Caki2 (cell line): ENCODE results near the gene AEBP2. TPM values are rescaled to one million over a fixed set of nuclear protein-coding genes. Genes with fewer than 3 reads are reported as not detected.
"Not testable (repeated sequence)": the region's sequence is repeated elsewhere in the genome, so short reads cannot be mapped to it uniquely, and the experiment has no call there.

Experiments
- DNase-seq: peaks from one replicate; pipeline ENCODE4 v3.0.0-alpha.2; 2015; ENCODE audit warnings: low read depth
- in situ Hi-C: cut with HindIII; loops from 2 replicates; pipeline ENCODE4 v1.10.0; 2016; ENCODE audit warnings: low sequenced_read_pairs, low pct_unique_long_range_greater_than_20kb, mixed read lengths
- total RNA-seq: library from RNA; depleted of rRNA; stranded (reverse); fragments of >200 nt; shearing (Covaris generic); gene quantifications from 2 replicates; pipeline ENCODE4 v1.2.3, GENCODE V29; 2014; ENCODE audit warnings: low replicate concordance

The AEBP2 gene
- total RNA-seq, 1 experiment from 2014 or later = 10.0 TPM

GRCh38 chr12:19443585-19443984 is 4.3 kb downstream of the AEBP2 start:
- in situ Hi-C loops = no loop called here
- DNase-seq = no peak

GRCh38 chr12:19444097-19444496 is 4.8 kb downstream of the AEBP2 start:
- no peak for DNase-seq
- in situ Hi-C loops = no loop called here

GRCh38 chr12:19447386-19447785 is 8.1 kb downstream of the AEBP2 start:
- no peak for DNase-seq
- in situ Hi-C loops = no loop called here

- DNase-seq = no peak
- in situ Hi-C loops = no loop called here
Observed at GRCh38 chr12:19449814-19450213, 10.5 kb downstream of the AEBP2 start.

- in situ Hi-C loops = no loop called here
- no peak for DNase-seq
Observed at GRCh38 chr12:19450362-19450761, 11.1 kb downstream of the AEBP2 start.

DNA sequence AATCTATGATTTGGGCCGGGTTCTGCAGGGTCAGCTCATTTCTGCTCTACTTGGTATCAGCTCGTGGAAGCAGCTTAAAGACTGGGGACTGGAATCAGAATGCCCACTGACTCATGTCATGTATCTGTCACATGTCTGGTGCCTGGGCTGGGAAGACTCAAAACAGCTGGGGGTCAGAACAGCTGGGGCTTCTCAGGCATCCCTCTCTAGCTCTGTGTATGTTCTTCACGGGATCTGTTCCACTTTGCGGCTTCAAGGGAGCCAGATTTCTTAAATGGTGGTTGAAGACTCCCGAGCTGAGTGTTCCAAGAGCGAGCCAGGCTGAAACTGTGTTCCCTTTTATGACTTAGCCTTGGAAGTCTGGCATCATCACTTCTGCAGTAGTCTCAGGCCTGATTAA is 11.9 kb downstream of the AEBP2 start:
- DNase-seq = no peak
- in situ Hi-C loops = no loop called here

DNA sequence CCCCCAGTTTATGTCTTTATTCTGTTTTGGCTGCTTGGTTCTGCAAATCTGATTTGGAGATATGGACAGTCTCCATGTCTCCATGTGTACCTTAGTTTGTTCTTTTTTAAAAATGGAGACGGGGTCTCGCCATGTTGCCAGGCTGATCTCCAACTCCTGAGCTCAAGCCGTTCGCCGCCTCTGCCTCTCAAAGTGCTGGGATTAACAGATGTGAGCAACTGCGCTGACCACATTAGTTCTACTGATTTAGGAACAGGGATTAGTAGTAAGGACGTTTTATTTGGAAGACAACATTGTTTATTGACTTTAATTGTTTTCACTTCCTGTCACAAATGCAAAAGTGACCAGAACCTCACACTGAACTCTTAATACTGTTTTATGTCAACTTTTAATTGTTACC is 14.7 kb downstream of the AEBP2 start:
- no peak for DNase-seq
- in situ Hi-C loops = no loop called here

DNA sequence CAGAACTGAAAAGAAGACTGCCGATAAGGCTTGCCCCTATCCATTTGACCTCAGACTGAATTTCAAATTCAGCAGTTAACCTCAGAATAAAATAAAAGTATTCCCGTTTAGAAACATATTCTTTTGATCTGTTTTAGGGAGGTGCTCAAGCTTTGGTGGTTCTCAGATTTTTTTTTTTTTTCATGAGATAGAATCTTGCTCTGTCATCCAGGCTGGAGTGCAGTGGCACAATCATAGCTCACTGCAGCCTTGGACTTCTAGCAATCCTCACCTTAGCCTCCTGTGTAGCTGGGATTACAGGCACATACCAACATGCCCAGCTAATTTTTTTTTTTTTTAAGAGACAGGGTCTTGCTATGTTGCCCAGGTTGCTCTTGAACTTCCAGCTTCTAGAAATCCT is 15.5 kb downstream of the AEBP2 start:
- DNase-seq = no peak
- in situ Hi-C loops = no loop called here

DNA sequence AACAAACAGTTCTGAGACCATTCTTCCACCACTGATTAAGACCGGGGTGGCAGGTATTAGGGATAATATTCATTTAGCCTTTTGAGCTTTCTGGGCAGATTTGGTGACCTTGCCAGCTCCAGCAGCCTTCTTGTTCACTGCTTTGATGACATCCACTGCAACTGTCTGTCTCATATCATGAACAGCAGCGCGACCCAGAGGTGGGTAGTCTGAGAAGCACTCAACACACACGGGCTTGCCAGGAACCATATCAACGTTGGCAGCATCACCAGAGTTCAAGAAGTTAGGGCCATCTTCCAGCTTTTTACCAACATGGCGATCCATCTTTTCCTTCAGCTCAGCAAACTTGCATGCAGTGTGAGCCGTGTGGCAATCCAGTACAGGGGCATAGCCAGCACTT is 16.9 kb downstream of the AEBP2 start:
- no peak for DNase-seq
- in situ Hi-C loops = no loop called here

DNA sequence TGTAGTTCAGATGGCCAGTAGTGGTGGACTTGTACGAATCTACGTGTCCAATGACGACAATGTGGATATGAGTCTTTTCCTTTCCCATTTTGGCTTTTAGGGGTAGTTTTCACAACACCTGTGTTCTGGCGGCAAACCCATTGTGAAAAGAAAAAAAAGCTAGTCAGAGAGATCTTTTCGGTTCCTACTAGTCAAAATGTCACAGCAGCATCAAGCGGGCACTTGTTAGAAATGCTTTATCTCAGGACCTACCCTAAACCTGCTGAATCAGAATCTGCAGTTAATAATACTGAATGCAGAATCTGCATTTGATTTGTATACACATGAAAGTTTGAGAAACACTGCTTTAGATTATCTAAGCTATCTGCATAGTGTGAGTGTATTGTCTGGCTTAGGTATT is 18.3 kb downstream of the AEBP2 start:
- in situ Hi-C loops = no loop called here
- no peak for DNase-seq

DNA sequence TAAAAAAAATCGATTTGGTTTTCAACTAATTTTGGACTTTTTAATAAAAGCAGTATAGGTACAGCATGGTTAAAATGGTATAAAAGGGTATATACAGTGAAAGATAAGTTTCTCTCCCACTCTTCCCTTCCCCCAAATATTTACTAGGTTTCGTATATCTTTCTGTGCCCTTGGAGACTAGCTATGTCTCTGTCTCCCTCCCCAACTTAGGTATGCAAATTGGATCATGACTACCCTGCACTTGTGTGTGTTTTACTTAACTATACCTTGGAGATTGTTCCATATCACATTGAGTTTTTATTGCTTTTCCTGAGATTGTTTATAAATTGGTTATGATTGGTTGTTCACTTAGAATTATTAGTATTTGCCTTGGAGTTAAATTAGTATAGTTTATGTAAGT is 19.4 kb downstream of the AEBP2 start:
- DNase-seq = no peak
- in situ Hi-C loops = no loop called here

GRCh38 chr12:19461999-19462398 is 22.7 kb downstream of the AEBP2 start:
- in situ Hi-C loops = no loop called here
- no peak for DNase-seq

DNA sequence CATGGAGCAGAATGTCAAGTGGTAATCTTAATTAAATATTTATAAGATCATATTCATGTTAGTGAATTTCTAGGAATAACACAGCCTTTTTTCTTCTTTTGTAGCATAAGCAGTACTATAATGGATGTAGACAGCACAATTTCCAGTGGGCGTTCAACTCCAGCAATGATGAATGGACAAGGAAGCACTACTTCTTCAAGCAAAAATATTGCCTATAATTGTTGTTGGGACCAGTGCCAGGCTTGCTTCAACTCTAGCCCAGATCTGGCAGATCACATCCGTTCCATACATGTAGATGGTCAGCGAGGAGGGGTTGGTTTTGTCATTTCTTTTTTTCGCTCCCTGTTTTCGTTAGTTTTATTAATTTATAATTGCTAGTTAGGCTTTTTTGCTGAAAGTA is 23.1 kb downstream of the AEBP2 start:
- in situ Hi-C loops = no loop called here
- DNase-seq = no peak

GRCh38 chr12:19464192-19464580 is 24.9 kb downstream of the AEBP2 start:
- DNase-seq = no peak
- in situ Hi-C loops = no loop called here

- in situ Hi-C loops = no loop called here
- DNase-seq = no peak
Observed at GRCh38 chr12:19465711-19466110, 26.4 kb downstream of the AEBP2 start.

DNA sequence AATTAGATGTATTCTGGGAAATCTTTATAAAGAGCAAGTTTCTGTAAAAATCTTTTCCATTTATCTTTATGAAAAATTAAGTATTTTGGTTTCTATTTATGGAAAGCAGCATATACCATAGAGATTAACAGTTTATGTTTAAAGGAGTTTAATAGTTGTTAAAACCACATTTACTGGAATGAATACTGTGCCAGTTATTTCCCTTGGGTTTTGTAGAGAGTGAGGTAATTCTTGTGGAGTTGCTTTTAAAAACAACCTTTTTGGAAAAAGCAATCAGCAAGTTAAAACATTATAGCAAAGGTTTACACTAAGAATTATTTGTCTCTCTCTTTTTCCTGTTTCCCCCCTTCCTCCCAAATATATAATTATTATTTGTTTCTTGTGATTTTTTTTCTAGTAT is 34.9 kb downstream of the AEBP2 start:
- in situ Hi-C loops = no loop called here
- no peak for DNase-seq

DNA sequence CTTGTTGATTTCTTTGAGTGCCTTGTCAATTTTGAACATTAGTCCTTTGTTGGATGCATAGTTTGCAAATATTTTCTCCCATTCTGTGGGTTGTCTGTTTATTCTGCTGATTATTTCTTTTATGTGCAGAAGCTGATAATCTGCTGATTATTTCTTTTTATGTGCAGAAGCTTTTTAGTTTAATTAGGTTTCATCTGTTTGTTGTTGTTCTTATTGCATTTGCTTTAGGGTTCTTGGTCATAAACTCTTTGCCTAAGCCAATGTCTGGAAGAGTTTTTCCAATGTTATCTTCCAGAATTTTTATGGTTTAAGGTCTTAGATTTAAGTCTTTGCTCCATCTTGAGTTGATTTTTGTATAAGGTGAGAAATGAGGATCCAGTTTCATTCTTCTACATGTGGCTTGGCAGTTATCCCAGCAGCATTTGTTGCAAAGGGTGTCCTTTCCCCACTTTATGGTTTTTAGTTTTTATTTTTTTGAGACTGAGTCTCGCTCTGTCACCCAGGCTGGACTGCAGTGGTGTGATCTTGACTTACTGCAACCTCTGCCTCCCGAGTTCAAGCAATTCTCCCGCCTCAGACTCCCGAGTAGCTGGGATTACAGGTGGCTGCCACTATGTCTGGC is 36.7 kb downstream of the AEBP2 start:
- DNase-seq, in situ Hi-C loops: not testable (repeated sequence)

- DNase-seq = no peak
- in situ Hi-C loops = no loop called here
Observed at GRCh38 chr12:19477071-19477470, 37.8 kb downstream of the AEBP2 start.

GRCh38 chr12:19480459-19480858 is 41.2 kb downstream of the AEBP2 start:
- DNase-seq = no peak
- in situ Hi-C loops = no loop called here

- in situ Hi-C loops = no loop called here
- no peak for DNase-seq
Observed at GRCh38 chr12:19482036-19482435, 42.7 kb downstream of the AEBP2 start.
